H1 (cell line): ENCODE data around the gene TLL1. TPM values are rescaled to one million over a fixed set of nuclear protein-coding genes. Genes with fewer than 3 reads are reported as not detected.

Source experiments
- CTCF ChIA-PET: fragments of 300-600 bp; sonication (Branson Sonifier 250); formaldehyde crosslinking; loops from one replicate; lab custom pipeline; 2021; ENCODE audit not compliant: partially characterized antibody; lab: Charles Lee
- POLR2A ChIA-PET: fragments of 300-600 bp; sonication (Branson Sonifier 250); formaldehyde crosslinking; loops from one replicate; lab custom pipeline; 2021; ENCODE audit warnings: inconsistent platforms; ENCODE audit not compliant: partially characterized antibody; lab: Charles Lee
- DNase-seq, 2 experiments: peaks; one replicate each; pipeline versions ENCODE4 v3.0.0 to v3.0.0-alpha.2; 2010 to 2022; ENCODE audit warnings: low spot score in 2 of 2, low read depth in 1 of 2, mixed read lengths in 1 of 2
- FAIRE-seq: peaks from 2 replicates; lab custom pipeline; 2011; peaks lifted over from hg19 to GRCh38; lab: Jason Lieb, UNC
- H2AFZ ChIP-seq: 2 replicates; pipeline ENCODE4 v1.8.1; 2012; ENCODE audit warnings: low read length, inconsistent platforms
- H2AK5ac ChIP-seq: 2 replicates; pipeline ENCODE4 v1.6.1; 2013; ENCODE audit warnings: low read depth, low read length
- H2BK120ac ChIP-seq: replicated peaks from 2 replicates; pipeline ENCODE3; 2013; ENCODE audit warnings: low read depth, low read length, inconsistent platforms
- H2BK12ac ChIP-seq: 2 replicates; pipeline ENCODE4 v1.6.1; 2013; ENCODE audit warnings: low read depth, low read length
- H2BK15ac ChIP-seq: 2 replicates; pipeline ENCODE4 v1.6.1; 2013; ENCODE audit warnings: low read length
- H2BK20ac ChIP-seq: 2 replicates; pipeline ENCODE4 v1.6.1; 2013; ENCODE audit warnings: low read length
- H2BK5ac ChIP-seq: 2 replicates; pipeline ENCODE4 v1.6.1; 2013; ENCODE audit warnings: low read depth, low read length
- H3K14ac ChIP-seq: 2 replicates; pipeline ENCODE4 v1.6.1; 2013; ENCODE audit warnings: inconsistent platforms; ENCODE audit not compliant: insufficient read length
- H3K18ac ChIP-seq: 2 replicates; pipeline ENCODE4 v1.6.1; 2013; ENCODE audit warnings: low read length; ENCODE audit errors: extremely low read depth
- H3K23ac ChIP-seq: 2 replicates; pipeline ENCODE4 v1.6.1; 2013; ENCODE audit warnings: inconsistent platforms; ENCODE audit not compliant: insufficient read length
- H3K23me2 ChIP-seq: 2 replicates; pipeline ENCODE4 v1.6.1; 2013; ENCODE audit warnings: low read depth, low read length
- H3K27ac ChIP-seq: 2 replicates; pipeline ENCODE4 v1.6.1; 2011; ENCODE audit warnings: low read depth, low read length, inconsistent platforms
- H3K27me3 ChIP-seq, 4 experiments: replicated peaks in 1 of 4; 1 replicate in 1 of 4; 2 replicates in 3 of 4; pipeline versions ENCODE4 v1.6.1 to v1.8.1; 2011 to 2013; ENCODE audit warnings: low read length in 3 of 4, mild to moderate bottlenecking in 3 of 4, inconsistent platforms in 2 of 4, mixed read lengths in 2 of 4, moderate library complexity in 1 of 4; ENCODE audit not compliant: control insufficient read depth in 3 of 4, insufficient read depth in 3 of 4; ENCODE audit errors: extremely low read depth in 1 of 4
- H3K36me3 ChIP-seq, 4 experiments: 2 replicates each; pipeline versions ENCODE4 v1.6.1 to v1.8.1; 2011 to 2013; ENCODE audit warnings: mild to moderate bottlenecking in 4 of 4, low read length in 3 of 4, moderate library complexity in 2 of 4, control low read depth in 1 of 4, inconsistent platforms in 1 of 4; ENCODE audit not compliant: insufficient read depth in 4 of 4, control insufficient read depth in 2 of 4
- H3K4ac ChIP-seq: replicated peaks from 2 replicates; pipeline ENCODE3; 2013; ENCODE audit warnings: low read length, low read depth, mixed read lengths, inconsistent platforms; ENCODE audit not compliant: insufficient read length
- H3K4me1 ChIP-seq, 4 experiments: replicated peaks in 1 of 4; 1 replicate in 1 of 4; 2 replicates in 3 of 4; pipeline versions ENCODE4 v1.6.1 to v1.8.1; 2011 to 2013; ENCODE audit warnings: low read length in 3 of 4, inconsistent platforms in 2 of 4, mixed read lengths in 1 of 4; ENCODE audit not compliant: insufficient read depth in 4 of 4, control insufficient read depth in 3 of 4
- H3K4me2 ChIP-seq, 2 experiments: 2 replicates each; pipeline versions ENCODE4 v1.6.1 to v1.8.1; 2011 to 2013; ENCODE audit warnings: low read depth in 2 of 2, low read length in 2 of 2, control low read depth in 1 of 2, inconsistent platforms in 1 of 2, mild to moderate bottlenecking in 1 of 2; ENCODE audit not compliant: insufficient read depth in 1 of 2
- H3K4me3 ChIP-seq, 4 experiments: fragments of 200-600, 300-600 bp in 1 of 4; sonication (generic), shearing (Covaris generic), sonication (Bioruptor Twin) in 1 of 4; 2 replicates each; pipeline versions ENCODE4 v1.5.1 to v1.8.1; 2011 to 2016; ENCODE audit warnings: low read length in 4 of 4, low read depth in 3 of 4, control low read depth in 2 of 4, inconsistent platforms in 2 of 4, mild to moderate bottlenecking in 2 of 4, mixed read lengths in 1 of 4, moderate library complexity in 1 of 4; ENCODE audit not compliant: insufficient read depth in 2 of 4; ENCODE audit errors: extremely low read depth in 1 of 4
- H3K56ac ChIP-seq: replicated peaks from 2 replicates; pipeline ENCODE3; 2013; ENCODE audit warnings: low read depth, mild to moderate bottlenecking, mixed read lengths, low read length, inconsistent platforms; ENCODE audit not compliant: insufficient read length
- H3K79me1 ChIP-seq: 2 replicates; pipeline ENCODE4 v1.6.1; 2013; ENCODE audit warnings: low read depth, low read length, control low read depth
- H3K79me2 ChIP-seq, 2 experiments: 2 replicates each; pipeline versions ENCODE4 v1.6.1 to v1.8.1; 2012 to 2013; ENCODE audit warnings: low read length in 2 of 2, mild to moderate bottlenecking in 2 of 2, inconsistent platforms in 1 of 2; ENCODE audit not compliant: insufficient read depth in 2 of 2, control insufficient read depth in 1 of 2
- H3K9ac ChIP-seq, 4 experiments: replicated peaks in 1 of 4; 1 replicate in 1 of 4; 2 replicates in 3 of 4; pipeline versions ENCODE4 v1.6.1 to v1.8.1; 2011 to 2013; ENCODE audit warnings: low read depth in 3 of 4, low read length in 3 of 4, control low read depth in 2 of 4, mild to moderate bottlenecking in 2 of 4, moderate library complexity in 2 of 4, inconsistent platforms in 1 of 4; ENCODE audit errors: extremely low read depth in 1 of 4
- H3K9me3 ChIP-seq, 2 experiments: 2 replicates each; pipeline versions ENCODE4 v1.6.1 to v1.8.1; 2012 to 2013; ENCODE audit warnings: mild to moderate bottlenecking in 2 of 2, moderate library complexity in 2 of 2, control low read depth in 1 of 2, inconsistent platforms in 1 of 2, low read depth in 1 of 2, low read length in 1 of 2, mixed read lengths in 1 of 2; ENCODE audit not compliant: insufficient read depth in 2 of 2
- H4K20me1 ChIP-seq, 2 experiments: replicated peaks in 1 of 2; 2 replicates each; pipeline versions ENCODE3 to v1.8.1; 2011 to 2013; ENCODE audit warnings: inconsistent platforms in 2 of 2, low read length in 2 of 2, mild to moderate bottlenecking in 1 of 2; ENCODE audit not compliant: insufficient read depth in 2 of 2, control insufficient read depth in 1 of 2
- H4K5ac ChIP-seq: 2 replicates; pipeline ENCODE4 v1.6.1; 2013; ENCODE audit warnings: low read length, low read depth, mixed read lengths, inconsistent platforms; ENCODE audit not compliant: insufficient read length
- H4K8ac ChIP-seq: 2 replicates; pipeline ENCODE4 v1.8.0; 2013; ENCODE audit warnings: mild to moderate bottlenecking, moderate library complexity, low read length, inconsistent platforms; ENCODE audit not compliant: insufficient read depth; ENCODE audit errors: extremely low read depth
- H4K91ac ChIP-seq: replicated peaks from 2 replicates; pipeline ENCODE3; 2013; ENCODE audit warnings: low read length, mixed read lengths, inconsistent platforms; ENCODE audit not compliant: insufficient read length
- BRCA1 ChIP-seq: IDR thresholded peaks from 2 replicates; pipeline ENCODE4 v1.6.1; 2012; ENCODE audit warnings: low read depth, low read length, improper control_type of control experiment
- EP300 ChIP-seq, 2 experiments: IDR thresholded peaks; 1 replicate in 1 of 2; 2 replicates in 1 of 2; pipeline ENCODE4 v1.6.1; 2011 to 2012; ENCODE audit warnings: low read depth in 2 of 2, low read length in 2 of 2, mild to moderate bottlenecking in 2 of 2, borderline replicate concordance in 1 of 2, inconsistent platforms in 1 of 2, moderate library complexity in 1 of 2
- EZH2 ChIP-seq: fragments of 200-600 bp; sonication (generic); IDR thresholded peaks from 2 replicates; pipeline ENCODE4 v1.7.1; 2012; ENCODE audit warnings: low read depth, mild to moderate bottlenecking, moderate library complexity, low read length, inconsistent platforms; ENCODE audit not compliant: severe bottlenecking
- GABPA ChIP-seq: IDR thresholded peaks from 2 replicates; pipeline ENCODE4 v1.6.1; 2011; ENCODE audit warnings: mild to moderate bottlenecking, low read length, moderate library complexity, borderline replicate concordance; ENCODE audit not compliant: insufficient read depth
- HDAC2 ChIP-seq, 2 experiments: fragments of 300-600 bp in 1 of 2; sonication (generic) in 1 of 2; IDR thresholded peaks; 2 replicates each; pipeline ENCODE4 v1.6.1; 2011 to 2012; ENCODE audit warnings: low read depth in 2 of 2, low read length in 2 of 2, mild to moderate bottlenecking in 2 of 2, moderate library complexity in 2 of 2, borderline replicate concordance in 1 of 2, inconsistent platforms in 1 of 2
- JUND ChIP-seq: IDR thresholded peaks from 2 replicates; pipeline ENCODE4 v1.6.1; 2011; ENCODE audit warnings: mild to moderate bottlenecking, improper control_type of control experiment, low read length
- NRF1 ChIP-seq: IDR thresholded peaks from 2 replicates; pipeline ENCODE4 v1.6.1; 2011; ENCODE audit warnings: mild to moderate bottlenecking, low read depth, low read length, improper control_type of control experiment
- RFX5 ChIP-seq: IDR thresholded peaks from 2 replicates; pipeline ENCODE4 v1.6.1; 2011; ENCODE audit warnings: low read depth, low read length, improper control_type of control experiment, borderline replicate concordance
- RXRA ChIP-seq: IDR thresholded peaks from 2 replicates; pipeline ENCODE4 v1.6.1; 2011; ENCODE audit warnings: low read depth, mild to moderate bottlenecking, low read length, moderate library complexity; ENCODE audit not compliant: insufficient read depth
- SAP30 ChIP-seq: fragments of 300-600 bp; sonication (generic); IDR thresholded peaks from 2 replicates; pipeline ENCODE4 v1.7.1; 2012; ENCODE audit warnings: low read length, moderate library complexity, mild to moderate bottlenecking, inconsistent platforms; ENCODE audit not compliant: insufficient read depth, insufficient replicate concordance
- SP4 ChIP-seq: IDR thresholded peaks from 2 replicates; pipeline ENCODE4 v1.6.1; 2012; ENCODE audit warnings: low read length, inconsistent platforms
- TAF7 ChIP-seq: optimal IDR thresholded peaks from 2 replicates; pipeline ENCODE3; 2011; ENCODE audit warnings: low read depth, mild to moderate bottlenecking, inconsistent platforms, low read length, moderate library complexity, borderline replicate concordance
- TEAD4 ChIP-seq: IDR thresholded peaks from 2 replicates; pipeline ENCODE4 v1.6.1; 2012; ENCODE audit warnings: low read depth, low read length, inconsistent platforms, mixed read lengths
- YY1 ChIP-seq: IDR thresholded peaks from 2 replicates; pipeline ENCODE4 v1.6.1; 2011; ENCODE audit warnings: low read depth, mild to moderate bottlenecking, low read length
- WGBS, 2 experiments: shearing (Covaris generic) in 1 of 2; methylation state at CpG; one replicate each; pipeline versions ENCODE4 v1.1.6 to v1.1.7; 2013 to 2015; ENCODE audit warnings: low lambda C conversion rate in 2 of 2, mixed read lengths in 2 of 2, inconsistent platforms in 1 of 2, low coverage in 1 of 2, missing lambda C conversion rate in 1 of 2; ENCODE audit not compliant: insufficient replicate concordance in 2 of 2, insufficient coverage in 1 of 2, insufficient read length in 1 of 2; ENCODE audit errors: extremely low coverage in 1 of 2, missing lambda C conversion rate in 1 of 2; 5-methylcytosine and 5-hydroxymethylcytosine counted together
- polyA plus RNA-seq, 7 experiments: library from polyadenylated mRNA; depleted of rRNA in 3 of 7; stranded (reverse) in 5 of 7; unstranded in 2 of 7; fragments of >200 nt in 5 of 7; fragments of 200-250 nt in 2 of 7; gene quantifications; 1 replicate in 5 of 7; 2 replicates in 1 of 7; 4 replicates in 1 of 7; pipeline versions ENCODE4 v1.2.1 to v1.2.3, GENCODE V29; 2011 to 2013; ENCODE audit warnings: missing spikeins in 2 of 7, mixed read lengths in 2 of 7
- total RNA-seq: library from RNA; stranded (reverse); fragmentation: NEBNext Ultra II Directional; extraction: Animal tissue kit (Norgen Biotek cat#: 25700); gene quantifications from 2 replicates; pipeline ENCODE4 v1.2.1, GENCODE V29; 2021

The TLL1 gene
- total and polyA plus RNA-seq, 2 of the 8 experiments (the other 6 are each of a cell fraction or from before 2014, with no cell fraction given), result 0.18 to 1.1 TPM

DNA sequence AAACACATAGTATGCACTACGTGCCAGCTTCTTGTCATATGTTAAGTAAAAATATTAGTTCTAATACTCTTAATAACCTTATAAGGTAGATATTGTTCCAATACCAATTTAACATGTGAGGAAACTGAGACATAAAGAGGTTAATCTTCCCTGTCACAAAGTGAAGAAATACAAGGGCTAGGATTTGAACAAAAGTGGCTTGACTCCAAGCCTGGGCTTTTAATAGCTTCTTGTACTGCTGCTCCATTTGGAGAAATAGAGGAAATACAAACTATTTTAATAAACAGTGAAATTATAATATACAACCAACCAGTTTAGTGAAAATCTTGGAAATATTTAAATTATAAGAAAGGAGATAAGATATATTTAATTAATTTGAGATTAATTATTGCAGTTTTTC, 33.2 kb downstream of the TLL1 start:
- no peak overlapping the region for H2BK12ac ChIP-seq
- no peak overlapping the region for H2AK5ac ChIP-seq
- no peak overlapping the region for H3K4me2 ChIP-seq
- no peak for DNase-seq
- H3K27ac ChIP-seq, result no peak overlapping the region
- H3K4me3 ChIP-seq, result no peak overlapping the region
- no peak overlapping the region for H3K4ac ChIP-seq
- H3K23me2 ChIP-seq, result no peaks in the 10 kb centered on the region
- no peak for FAIRE-seq
- no peak overlapping the region for H2BK20ac ChIP-seq
- no peak overlapping the region for H4K91ac ChIP-seq
- no peak overlapping the region for H3K56ac ChIP-seq
- no peak overlapping the region for H3K14ac ChIP-seq
- H4K5ac ChIP-seq, result no peak overlapping the region
- no peak overlapping the region for H2BK15ac ChIP-seq
- H4K8ac ChIP-seq, result no peak overlapping the region
- CTCF ChIA-PET, result interaction anchor here (1.2 kb wide), 1 partner anchor 36 kb away, joined by 3 read pairs; no protein-coding TSS in a partner anchor
- no peaks in the 10 kb centered on the region for H3K79me2 ChIP-seq
- H3K79me1 ChIP-seq, result no peaks in the 10 kb centered on the region
- no peaks in the 10 kb centered on the region for H3K27me3 ChIP-seq
- no peak overlapping the region for H2BK120ac ChIP-seq
- WGBS, 2 experiments, result 83% methylated on average over 1 of the region's 1 CpG; no CpG with 5 or more reads in 1 of the 2 experiments
- no peak overlapping the region for H3K23ac ChIP-seq
- no peaks in the 10 kb centered on the region for H4K20me1 ChIP-seq
- H3K18ac ChIP-seq, result no peak overlapping the region
- POLR2A ChIA-PET, result no interaction called here
- no peak overlapping the region for H3K9ac ChIP-seq
- H3K36me3 ChIP-seq, result no peaks in the 10 kb centered on the region
- H2BK5ac ChIP-seq, result no peak overlapping the region
- H2AFZ ChIP-seq, result no peak overlapping the region
- no peaks in the 10 kb centered on the region for H3K9me3 ChIP-seq
- no peaks in the 10 kb centered on the region for H3K4me1 ChIP-seq
- TF ChIP-seq BRCA1 (no peak), TEAD4 (no peak), SP4 (no peak), NRF1 (no peak), RXRA (no peak), EP300 (IDR thresholded peaks at IDR 0.05; ENCODE audit: borderline replicate concordance in 1 of 2, low read depth in 2 of 2, low read length in 2 of 2) (no peak), SAP30 (no peak), HDAC2 (IDR thresholded peaks at IDR 0.05; ENCODE audit: borderline replicate concordance in 1 of 2, low read depth in 2 of 2, low read length in 2 of 2) (no peak), RFX5 (no peak), GABPA (no peak), JUND (no peak), EZH2 (no peak), YY1 (no peak), TAF7 (no peak)
